ENCODE data around the gene MYOM1. TPM values are rescaled to one million over a fixed set of nuclear protein-coding genes. Genes with fewer than 3 reads are reported as not detected.

Gene MYOM1
- total RNA-seq, 1 experiment from 2014 or later: 0.92 TPM

GRCh38 chr18:3172097-3172496 lies 47.7 kb downstream of the MYOM1 start:
- intact Hi-C loops (cut with micrococcal nuclease; ENCODE audit: unreplicated experiment): no loop called here
- H3K36me3 ChIP-seq (ENCODE audit: control insufficient read depth, insufficient read depth, low read length): no peaks in the 10 kb centered on the region
- DNase-seq (ENCODE audit: low read depth, low spot score) (no peak), ATAC-seq (no peak)
- H3K4me3 ChIP-seq (ENCODE audit: low read depth in 2 of 2, low read length in 2 of 2): no peak overlapping the region
- no peaks in the 10 kb centered on the region for H3K27me3 ChIP-seq (ENCODE audit: control insufficient read depth, insufficient read depth, low read length)
- no peak overlapping the region for H3K27ac ChIP-seq (ENCODE audit: low read length)
- no peaks in the 10 kb centered on the region for H3K4me1 ChIP-seq (ENCODE audit: control insufficient read depth, insufficient read depth, low read length)
- POLR2A ChIA-PET: interaction anchor here (0.7 kb wide), 1 partner anchor 1951 kb away, joined by 4 read pairs; no protein-coding TSS in a partner anchor
- in situ Hi-C loops (cut with HindIII; ENCODE audit: low pct_unique_long_range_greater_than_20kb, low sequenced_read_pairs): no loop called here
- TF ChIP-seq POLR2AphosphoS5 (IDR thresholded peaks at IDR 0.05; ENCODE audit: low read depth, low read length) (no peak), TCF7L2 (IDR thresholded peaks at IDR 0.05; ENCODE audit: low read depth, low read length) (no peak), SIN3A (IDR thresholded peaks at IDR 0.05; ENCODE audit: borderline replicate concordance, insufficient read depth, low read depth, low read length) (no peak), CTCF (IDR thresholded peaks at IDR 0.05) (no peak)
- TF ChIP-seq, protein P1, sequence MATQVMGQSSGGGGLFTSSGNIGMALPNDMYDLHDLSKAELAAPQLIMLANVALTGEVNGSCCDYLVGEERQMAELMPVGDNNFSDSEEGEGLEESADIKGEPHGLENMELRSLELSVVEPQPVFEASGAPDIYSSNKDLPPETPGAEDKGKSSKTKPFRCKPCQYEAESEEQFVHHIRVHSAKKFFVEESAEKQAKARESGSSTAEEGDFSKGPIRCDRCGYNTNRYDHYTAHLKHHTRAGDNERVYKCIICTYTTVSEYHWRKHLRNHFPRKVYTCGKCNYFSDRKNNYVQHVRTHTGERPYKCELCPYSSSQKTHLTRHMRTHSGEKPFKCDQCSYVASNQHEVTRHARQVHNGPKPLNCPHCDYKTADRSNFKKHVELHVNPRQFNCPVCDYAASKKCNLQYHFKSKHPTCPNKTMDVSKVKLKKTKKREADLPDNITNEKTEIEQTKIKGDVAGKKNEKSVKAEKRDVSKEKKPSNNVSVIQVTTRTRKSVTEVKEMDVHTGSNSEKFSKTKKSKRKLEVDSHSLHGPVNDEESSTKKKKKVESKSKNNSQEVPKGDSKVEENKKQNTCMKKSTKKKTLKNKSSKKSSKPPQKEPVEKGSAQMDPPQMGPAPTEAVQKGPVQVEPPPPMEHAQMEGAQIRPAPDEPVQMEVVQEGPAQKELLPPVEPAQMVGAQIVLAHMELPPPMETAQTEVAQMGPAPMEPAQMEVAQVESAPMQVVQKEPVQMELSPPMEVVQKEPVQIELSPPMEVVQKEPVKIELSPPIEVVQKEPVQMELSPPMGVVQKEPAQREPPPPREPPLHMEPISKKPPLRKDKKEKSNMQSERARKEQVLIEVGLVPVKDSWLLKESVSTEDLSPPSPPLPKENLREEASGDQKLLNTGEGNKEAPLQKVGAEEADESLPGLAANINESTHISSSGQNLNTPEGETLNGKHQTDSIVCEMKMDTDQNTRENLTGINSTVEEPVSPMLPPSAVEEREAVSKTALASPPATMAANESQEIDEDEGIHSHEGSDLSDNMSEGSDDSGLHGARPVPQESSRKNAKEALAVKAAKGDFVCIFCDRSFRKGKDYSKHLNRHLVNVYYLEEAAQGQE (IDR thresholded peaks at IDR 0.05; ENCODE audit: insufficient read depth in 1 of 2, low read depth in 2 of 2, low read length in 1 of 2): no peak
- no TSS peak for BruUV-seq (replicated peaks)
- CTCF ChIA-PET: no interaction called here
- H3K9me3 ChIP-seq (ENCODE audit: control insufficient read depth, insufficient read depth, low read depth, low read length): no peaks in the 10 kb centered on the region

- DNase-seq (ENCODE audit: low read depth, low spot score) (no peak), ATAC-seq (no peak)
- no TSS peak for BruUV-seq (replicated peaks)
- in situ Hi-C loops (cut with HindIII; ENCODE audit: low pct_unique_long_range_greater_than_20kb, low sequenced_read_pairs): no loop called here
- TF ChIP-seq SIN3A (IDR thresholded peaks at IDR 0.05; ENCODE audit: borderline replicate concordance, insufficient read depth, low read depth, low read length) (no peak), POLR2AphosphoS5 (IDR thresholded peaks at IDR 0.05; ENCODE audit: low read depth, low read length) (no peak), TCF7L2 (IDR thresholded peaks at IDR 0.05; ENCODE audit: low read depth, low read length) (no peak), CTCF (IDR thresholded peaks at IDR 0.05) (no peak)
- TF ChIP-seq, protein P1 (IDR thresholded peaks at IDR 0.05; ENCODE audit: insufficient read depth in 1 of 2, low read depth in 2 of 2, low read length in 1 of 2): no peak
- no peaks in the 10 kb centered on the region for H3K4me1 ChIP-seq (ENCODE audit: control insufficient read depth, insufficient read depth, low read length)
- no peaks in the 10 kb centered on the region for H3K36me3 ChIP-seq (ENCODE audit: control insufficient read depth, insufficient read depth, low read length)
- H3K27me3 ChIP-seq (ENCODE audit: control insufficient read depth, insufficient read depth, low read length): no peaks in the 10 kb centered on the region
- ChIA-PET POLR2A (no interaction called here), CTCF (no interaction called here)
- no peaks in the 10 kb centered on the region for H3K9me3 ChIP-seq (ENCODE audit: control insufficient read depth, insufficient read depth, low read depth, low read length)
- no peak overlapping the region for H3K27ac ChIP-seq (ENCODE audit: low read length)
- intact Hi-C loops (cut with micrococcal nuclease; ENCODE audit: unreplicated experiment): no loop called here
- no peak overlapping the region for H3K4me3 ChIP-seq (ENCODE audit: low read depth in 2 of 2, low read length in 2 of 2)
These were observed 48.1 kb downstream of the MYOM1 start for GRCh38 chr18:3171631-3172030.
